ENCODE results near the gene TELO2.

The TELO2 gene

GRCh38 chr16:1520461-1520860 lies 27.3 kb downstream of the TELO2 start:
- Histone ChIP-seq H3K4me1 (ENCODE audit: low read length) (no peaks in the 10 kb centered on the region), H3K27me3 (ENCODE audit: low read depth, low read length) (no peaks in the 10 kb centered on the region), H3K36me3 (replicated peaks; ENCODE audit: low read depth, low read length) (no peaks in the 10 kb centered on the region), H3K27ac (ENCODE audit: low read length) (no peak overlapping the region), H3K79me2 (ENCODE audit: low read length) (no peaks in the 10 kb centered on the region), H3K4me2 (ENCODE audit: low read length) (no peak overlapping the region), H3K4me3 (ENCODE audit: low read length) (no peak overlapping the region), H3K9ac (ENCODE audit: low read length) (no peak overlapping the region), H4K20me1 (ENCODE audit: insufficient read depth, low read length) (no peaks in the 10 kb centered on the region), H3K9me3 (ENCODE audit: insufficient read depth, low read length) (no peaks in the 10 kb centered on the region), H2AFZ (ENCODE audit: low read depth, low read length) (no peak overlapping the region)
- TF ChIP-seq EZH2phosphoT487 (IDR thresholded peaks at IDR 0.05; ENCODE audit: low read depth) (no peak), CTCF (IDR thresholded peaks at IDR 0.05; ENCODE audit: low read depth, low read length) (no peak)

- no peak overlapping the region for H3K27ac ChIP-seq (ENCODE audit: low read length)
- H4K20me1 ChIP-seq (ENCODE audit: insufficient read depth, low read length), result no peaks in the 10 kb centered on the region
- H3K79me2 ChIP-seq (ENCODE audit: low read length), result no peaks in the 10 kb centered on the region
- no peak overlapping the region for H3K4me3 ChIP-seq (ENCODE audit: low read length)
- no peak overlapping the region for H3K9ac ChIP-seq (ENCODE audit: low read length)
- H3K4me1 ChIP-seq (ENCODE audit: low read length), result no peaks in the 10 kb centered on the region
- no peaks in the 10 kb centered on the region for H3K9me3 ChIP-seq (ENCODE audit: insufficient read depth, low read length)
- TF ChIP-seq CTCF (IDR thresholded peaks at IDR 0.05; ENCODE audit: low read depth, low read length) (no peak), EZH2phosphoT487 (IDR thresholded peaks at IDR 0.05; ENCODE audit: low read depth) (no peak)
- H3K4me2 ChIP-seq (ENCODE audit: low read length), result no peak overlapping the region
- no peaks in the 10 kb centered on the region for H3K27me3 ChIP-seq (ENCODE audit: low read depth, low read length)
- H3K36me3 ChIP-seq (replicated peaks; ENCODE audit: low read depth, low read length), result no peaks in the 10 kb centered on the region
- H2AFZ ChIP-seq (ENCODE audit: low read depth, low read length), result no peak overlapping the region
Observed at GRCh38 chr16:1523581-1524245, 30.6 kb downstream of the TELO2 start.

DNA sequence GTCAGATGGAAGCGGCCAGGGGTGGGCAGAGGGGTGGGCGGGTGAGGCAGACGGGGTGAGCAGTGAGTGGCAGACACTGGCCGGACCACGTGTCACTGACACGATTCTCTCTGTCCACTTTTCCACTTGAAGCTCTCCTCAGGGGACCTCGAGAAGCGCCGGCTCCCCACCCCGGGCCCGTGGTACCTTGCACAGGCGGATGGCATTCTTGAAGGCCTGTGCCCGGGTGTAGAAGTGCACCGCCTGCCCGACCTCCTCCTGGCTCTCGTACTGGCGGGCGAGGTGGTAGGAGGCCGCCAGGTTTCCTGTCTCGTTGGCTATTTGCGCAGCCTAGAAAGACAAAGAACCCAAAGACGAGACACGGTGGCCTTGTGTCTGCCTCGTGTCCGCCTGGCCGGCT lies 31.2 kb downstream of the TELO2 start:
- Histone ChIP-seq H3K4me3 (ENCODE audit: low read length) (no peak overlapping the region), H3K9ac (ENCODE audit: low read length) (no peak overlapping the region), H3K9me3 (ENCODE audit: insufficient read depth, low read length) (no peaks in the 10 kb centered on the region), H3K4me2 (ENCODE audit: low read length) (no peak overlapping the region), H3K4me1 (ENCODE audit: low read length) (no peaks in the 10 kb centered on the region), H3K79me2 (ENCODE audit: low read length) (no peaks in the 10 kb centered on the region), H3K27ac (ENCODE audit: low read length) (no peak overlapping the region), H3K36me3 (replicated peaks; ENCODE audit: low read depth, low read length) (no peaks in the 10 kb centered on the region), H2AFZ (ENCODE audit: low read depth, low read length) (no peak overlapping the region), H4K20me1 (ENCODE audit: insufficient read depth, low read length) (no peaks in the 10 kb centered on the region), H3K27me3 (ENCODE audit: low read depth, low read length) (no peaks in the 10 kb centered on the region)
- TF ChIP-seq CTCF (IDR thresholded peaks at IDR 0.05; ENCODE audit: low read depth, low read length), result no peak
- TF ChIP-seq EZH2phosphoT487 (IDR thresholded peaks at IDR 0.05; ENCODE audit: low read depth), result no peak

- no peak overlapping the region for H3K4me2 ChIP-seq (ENCODE audit: low read length)
- no peaks in the 10 kb centered on the region for H3K36me3 ChIP-seq (replicated peaks; ENCODE audit: low read depth, low read length)
- H3K27ac ChIP-seq (ENCODE audit: low read length), result no peak overlapping the region
- no peaks in the 10 kb centered on the region for H4K20me1 ChIP-seq (ENCODE audit: insufficient read depth, low read length)
- H3K4me1 ChIP-seq (ENCODE audit: low read length), result no peaks in the 10 kb centered on the region
- H3K9ac ChIP-seq (ENCODE audit: low read length), result no peak overlapping the region
- no peak for TF ChIP-seq CTCF (IDR thresholded peaks at IDR 0.05; ENCODE audit: low read depth, low read length)
- TF ChIP-seq EZH2phosphoT487 (IDR thresholded peaks at IDR 0.05; ENCODE audit: low read depth), result no peak
- H3K4me3 ChIP-seq (ENCODE audit: low read length), result no peak overlapping the region
- H3K79me2 ChIP-seq (ENCODE audit: low read length), result no peaks in the 10 kb centered on the region
- H3K9me3 ChIP-seq (ENCODE audit: insufficient read depth, low read length), result no peaks in the 10 kb centered on the region
- no peaks in the 10 kb centered on the region for H3K27me3 ChIP-seq (ENCODE audit: low read depth, low read length)
- no peak overlapping the region for H2AFZ ChIP-seq (ENCODE audit: low read depth, low read length)
Observed at GRCh38 chr16:1525871-1526607, 32.9 kb downstream of the TELO2 start.
